ENCODE results near the gene SPECC1L.

Gene SPECC1L

GRCh38 chr22:24389680-24390079 lies 119.0 kb downstream of the SPECC1L start:
- DNase-seq (ENCODE audit: extremely low spot score, insufficient read length, low read depth) (no peak), FAIRE-seq (no peak)

DNA sequence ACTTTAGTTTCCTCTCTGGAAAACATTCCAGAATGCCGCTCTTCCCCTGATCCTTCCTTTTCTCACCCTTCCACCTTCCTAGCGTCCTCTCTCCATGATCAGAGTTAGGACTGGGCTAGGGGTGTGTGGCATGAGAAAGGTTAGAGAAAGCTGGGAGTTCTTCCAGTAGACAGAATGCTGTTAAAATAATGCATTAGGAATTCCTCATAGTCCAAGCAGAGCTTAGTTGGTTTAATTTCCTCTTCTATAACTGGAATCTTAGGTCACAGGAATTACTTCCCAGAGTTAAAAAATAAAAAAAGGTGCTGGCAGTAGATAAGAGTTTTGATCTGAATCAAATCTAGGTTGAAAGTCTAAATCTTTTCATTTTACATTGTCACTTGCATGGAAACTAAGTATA lies 119.5 kb downstream of the SPECC1L start:
- FAIRE-seq (no peak), DNase-seq (ENCODE audit: extremely low spot score, insufficient read length, low read depth) (no peak)

DNA sequence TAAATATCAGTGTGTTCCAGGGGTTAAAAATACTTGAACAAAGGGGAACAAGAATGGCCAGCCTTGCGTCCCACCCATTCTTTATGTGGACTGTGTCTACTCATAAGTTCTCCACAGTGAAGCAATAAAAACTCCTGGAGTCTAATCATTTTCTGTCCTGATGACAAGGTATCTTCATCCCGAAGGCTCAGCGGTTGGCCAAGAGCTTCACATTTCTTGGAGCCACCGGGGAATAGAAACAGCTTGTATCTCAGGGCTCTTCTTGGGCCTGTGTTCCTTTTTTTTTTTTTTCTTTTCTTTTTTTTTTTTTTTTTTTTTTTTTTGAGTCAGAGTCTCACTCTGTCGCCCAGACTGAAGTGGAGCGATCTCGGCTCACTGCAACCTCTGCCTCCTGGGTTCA lies 119.9 kb downstream of the SPECC1L start:
- FAIRE-seq (no peak), DNase-seq (ENCODE audit: extremely low spot score, insufficient read length, low read depth) (no peak)

DNA sequence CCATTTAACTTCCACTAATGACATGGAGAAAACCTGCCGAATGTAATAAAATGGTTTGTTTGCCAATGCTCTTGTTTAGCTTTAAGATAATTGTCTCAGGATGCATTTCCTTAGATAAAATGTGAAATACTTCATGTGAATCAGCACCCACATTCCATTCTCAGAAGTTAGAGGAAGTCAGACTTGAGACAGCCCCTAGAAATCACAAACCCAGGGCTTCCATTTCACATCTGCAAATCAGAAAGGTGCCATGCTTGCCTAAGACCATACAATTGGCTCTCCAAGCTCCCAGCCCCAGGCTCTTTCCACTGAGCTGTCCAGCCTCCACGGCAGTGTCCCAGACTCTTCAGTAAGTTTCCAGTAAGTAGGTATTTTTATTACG lies 121.2 kb downstream of the SPECC1L start:
- no peak for DNase-seq (ENCODE audit: extremely low spot score, insufficient read length, low read depth)
- FAIRE-seq, result no peak

DNA sequence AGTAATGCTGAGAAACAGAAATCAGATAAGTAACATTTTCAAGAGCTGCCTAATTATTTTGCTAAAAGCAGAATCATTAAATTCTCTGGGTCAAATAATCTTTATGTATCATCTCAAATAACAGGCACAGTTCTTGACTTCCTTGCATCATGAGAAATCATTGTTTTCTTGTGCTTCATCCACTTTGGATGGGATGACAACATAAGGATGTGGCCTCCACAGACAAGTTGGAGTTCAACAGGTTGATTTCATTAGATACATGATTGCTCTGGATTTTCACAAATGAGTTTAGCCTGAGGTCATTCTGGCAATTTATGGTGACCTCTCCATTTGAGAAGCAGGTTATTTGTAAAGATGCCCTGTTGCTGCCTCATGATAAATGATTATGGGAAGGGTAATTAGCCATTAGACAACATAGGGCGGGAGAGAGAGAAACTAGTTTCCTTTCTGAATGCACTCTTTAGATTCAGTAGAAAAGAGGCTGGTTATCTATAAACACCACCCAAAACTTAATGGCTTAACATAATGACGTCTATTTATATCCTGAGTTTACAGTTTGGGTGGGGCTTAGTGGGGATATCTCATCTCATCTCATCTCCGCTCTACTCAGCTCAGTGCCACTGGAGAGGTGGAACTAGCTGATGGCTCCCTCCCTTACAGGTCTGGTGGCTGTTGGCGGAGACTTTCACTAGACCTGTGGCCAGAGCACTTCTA lies 121.7 kb downstream of the SPECC1L start:
- FAIRE-seq (no peak), DNase-seq (ENCODE audit: extremely low spot score, insufficient read length, low read depth) (no peak)

- DNase-seq (ENCODE audit: extremely low spot score, insufficient read length, low read depth) (no peak), FAIRE-seq (no peak)
Measured at GRCh38 chr22:24393012-24393559, 122.5 kb downstream of the SPECC1L start.

DNA sequence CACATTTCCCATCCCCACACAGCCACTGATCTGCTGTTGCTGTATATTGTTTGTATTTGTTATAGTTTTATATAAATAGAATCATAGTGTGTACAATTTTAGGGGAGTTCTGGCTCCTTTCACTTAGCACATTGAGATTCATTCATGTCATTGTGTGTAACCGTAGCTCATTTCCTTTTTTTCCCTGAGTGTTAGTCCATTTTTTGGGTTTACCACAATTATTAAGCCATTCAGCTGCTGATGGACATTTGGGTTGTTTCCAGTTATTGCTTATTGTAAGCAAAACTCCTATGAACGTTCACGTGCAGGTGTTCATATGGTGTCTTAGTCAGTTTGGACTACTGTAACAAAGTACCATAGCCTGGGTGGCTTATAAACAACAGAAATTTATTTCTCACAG lies 123.2 kb downstream of the SPECC1L start:
- DNase-seq (ENCODE audit: extremely low spot score, insufficient read length, low read depth) (no peak), FAIRE-seq (no peak)

- DNase-seq (ENCODE audit: extremely low spot score, insufficient read length, low read depth), result no peak
- FAIRE-seq, result no peak
Measured at GRCh38 chr22:24394254-24394653, 123.6 kb downstream of the SPECC1L start.

GRCh38 chr22:24398409-24398808 lies 127.8 kb downstream of the SPECC1L start:
- DNase-seq (ENCODE audit: extremely low spot score, insufficient read length, low read depth) (no peak), FAIRE-seq (no peak)

DNA sequence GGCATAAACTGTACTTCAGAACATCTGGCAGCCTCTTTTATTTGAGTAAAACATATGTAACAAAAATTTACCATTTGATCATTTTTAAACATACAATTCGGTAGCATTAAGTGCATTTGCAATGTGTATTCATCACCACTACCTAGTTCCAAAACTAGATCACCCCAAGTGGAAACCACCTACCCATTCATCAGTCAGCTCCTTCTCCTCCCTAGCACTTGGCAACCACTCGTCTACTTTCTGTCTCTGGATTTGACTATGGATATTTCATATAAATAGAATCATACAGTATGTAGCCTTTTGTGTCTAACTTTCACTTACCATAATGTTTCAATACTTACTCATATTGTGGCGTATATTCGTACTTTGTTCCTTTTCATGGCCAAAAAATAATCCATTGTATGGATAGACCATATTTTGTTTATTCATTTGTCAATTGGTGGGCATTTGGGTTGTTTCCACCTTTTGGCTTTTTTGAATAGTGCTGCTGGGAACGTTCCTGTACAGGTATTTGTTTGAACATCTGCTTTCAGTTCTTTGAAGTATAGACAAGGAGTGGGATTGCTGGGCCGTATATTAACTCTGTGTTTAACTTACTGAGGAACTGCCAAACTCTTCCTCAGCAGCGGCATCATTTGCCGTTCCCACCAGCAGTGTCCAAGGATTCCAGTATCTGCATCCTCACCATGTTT lies 129.5 kb downstream of the SPECC1L start:
- FAIRE-seq, result peak; percentile 76
- DNase-seq (ENCODE audit: extremely low spot score, insufficient read length, low read depth), result no peak

- DNase-seq (ENCODE audit: extremely low spot score, insufficient read length, low read depth) (no peak), FAIRE-seq (peak; percentile 94)
Measured at GRCh38 chr22:24400726-24401596, 130.3 kb downstream of the SPECC1L start.

DNA sequence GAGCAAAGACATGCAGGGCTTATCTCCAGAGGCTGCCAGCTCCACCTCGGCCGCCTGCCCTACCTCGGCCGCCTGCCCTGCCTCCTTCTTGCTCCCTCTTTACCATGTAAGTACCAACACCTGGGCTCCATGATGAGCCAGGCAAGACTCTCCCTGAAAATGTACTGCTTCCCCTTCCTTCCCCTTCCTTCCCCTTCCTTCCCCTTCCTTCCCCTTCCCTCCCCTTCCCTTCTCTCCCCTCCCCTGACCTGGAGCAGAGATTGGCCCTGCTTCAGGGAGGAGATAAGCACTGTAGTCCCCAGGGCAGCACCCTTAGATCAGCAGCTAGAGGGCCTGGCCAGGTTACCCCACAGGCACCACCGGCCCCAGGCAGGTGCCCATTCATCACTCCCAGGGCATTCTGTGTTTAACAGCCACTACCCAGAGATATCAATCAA lies 131.3 kb downstream of the SPECC1L start:
- no peak for DNase-seq (ENCODE audit: extremely low spot score, insufficient read length, low read depth)
- FAIRE-seq, result no peak

GRCh38 chr22:24402460-24403192 lies 132.0 kb downstream of the SPECC1L start:
- FAIRE-seq (peak; percentile 87), DNase-seq (ENCODE audit: extremely low spot score, insufficient read length, low read depth) (no peak)

- DNase-seq (ENCODE audit: extremely low spot score, insufficient read length, low read depth) (no peak), FAIRE-seq (no peak)
Measured at GRCh38 chr22:24403346-24403745, 132.7 kb downstream of the SPECC1L start.

GRCh38 chr22:24404561-24405275 lies 134.1 kb downstream of the SPECC1L start:
- FAIRE-seq, result no peak
- DNase-seq (ENCODE audit: extremely low spot score, insufficient read length, low read depth), result no peak

DNA sequence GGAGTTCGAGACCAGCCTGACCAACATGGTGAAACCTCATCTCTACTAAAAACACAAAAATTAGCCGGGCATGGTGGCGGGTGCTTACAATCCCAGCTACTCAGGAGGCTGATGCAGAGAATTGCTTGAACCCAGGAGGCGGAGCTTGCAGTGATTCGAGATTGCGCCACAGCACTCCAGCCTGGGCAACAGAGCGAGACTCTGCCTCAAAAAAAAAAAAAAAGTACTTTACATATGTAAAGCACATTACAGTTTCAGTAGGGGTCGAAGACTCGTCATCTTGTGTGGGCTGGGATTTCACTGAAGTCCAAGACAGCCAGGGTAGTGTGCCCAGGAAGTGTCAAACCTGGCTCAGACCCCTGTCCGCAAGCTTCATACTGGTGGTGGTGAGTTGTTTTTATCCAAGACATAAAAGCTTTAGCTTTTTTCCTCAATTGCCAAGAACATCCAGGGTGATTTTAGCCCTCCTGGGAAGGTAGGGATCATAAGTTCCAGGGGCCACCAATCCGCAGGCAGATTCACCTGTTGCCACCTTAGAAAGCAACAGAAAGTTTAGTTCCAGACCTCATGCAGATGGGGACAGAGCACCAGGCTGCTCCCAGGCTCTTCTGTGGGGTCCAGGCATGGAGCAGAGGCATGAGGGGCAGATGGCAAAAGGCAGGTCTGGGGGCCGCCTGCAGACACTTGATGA lies 135.1 kb downstream of the SPECC1L start:
- FAIRE-seq (no peak), DNase-seq (ENCODE audit: extremely low spot score, insufficient read length, low read depth) (no peak)

GRCh38 chr22:24406322-24407277 lies 136.0 kb downstream of the SPECC1L start:
- FAIRE-seq (no peak), DNase-seq (ENCODE audit: extremely low spot score, insufficient read length, low read depth) (no peak)

GRCh38 chr22:24407278-24407665 lies 136.6 kb downstream of the SPECC1L start:
- FAIRE-seq (no peak), DNase-seq (ENCODE audit: extremely low spot score, insufficient read length, low read depth) (no peak)
